Keratinocyte (primary cell): ENCODE results near the gene TDRKH. TPM values are rescaled to one million over a fixed set of nuclear protein-coding genes. Genes with fewer than 3 reads are reported as not detected.
"Not testable (repeated sequence)": the region's sequence is repeated elsewhere in the genome, so short reads cannot be mapped to it uniquely, and the experiment has no call there.

Source experiments
- DNase-seq: peaks from one replicate; pipeline ENCODE4 v3.0.0-alpha.2; 2011; ENCODE audit warnings: low read depth, missing footprints, low spot score
- FAIRE-seq: peaks from 2 replicates; lab custom pipeline; 2011; peaks lifted over from hg19 to GRCh38; lab: Jason Lieb, UNC
- H2AFZ ChIP-seq: 2 replicates; pipeline ENCODE4 v1.6.0; 2012; ENCODE audit warnings: low read length, control low read depth, inconsistent platforms; ENCODE audit not compliant: control insufficient read depth
- H3K27ac ChIP-seq: 2 replicates; pipeline ENCODE4 v1.5.1; 2011; ENCODE audit warnings: low read length; ENCODE audit not compliant: control insufficient read depth, insufficient read depth
- H3K27me3 ChIP-seq: 3 replicates; pipeline ENCODE4 v1.6.0; 2011; ENCODE audit warnings: low read length; ENCODE audit not compliant: control insufficient read depth, insufficient read depth; ENCODE audit errors: extremely low read depth
- H3K36me3 ChIP-seq, 2 experiments: 2 replicates in 1 of 2; 3 replicates in 1 of 2; pipeline ENCODE4 v1.5.1; 2011; ENCODE audit warnings: low read length in 2 of 2, mild to moderate bottlenecking in 1 of 2; ENCODE audit not compliant: control insufficient read depth in 2 of 2, insufficient read depth in 2 of 2; ENCODE audit errors: extremely low read depth in 1 of 2
- H3K4me1 ChIP-seq: 3 replicates; pipeline ENCODE4 v1.5.1; 2011; ENCODE audit warnings: low read length; ENCODE audit not compliant: control insufficient read depth, insufficient read depth; ENCODE audit errors: extremely low read depth
- H3K4me2 ChIP-seq: 3 replicates; pipeline ENCODE4 v1.6.0; 2011; ENCODE audit warnings: low read depth, low read length; ENCODE audit not compliant: control insufficient read depth, insufficient read depth; ENCODE audit errors: extremely low read depth
- H3K4me3 ChIP-seq, 3 experiments: fragments of 200-600 bp in 1 of 3; sonication (generic) in 1 of 3; 2 replicates in 2 of 3; 3 replicates in 1 of 3; pipeline ENCODE4 v1.5.1; 2011 to 2016; ENCODE audit warnings: low read length in 3 of 3, mild to moderate bottlenecking in 3 of 3, control low read depth in 2 of 3, inconsistent platforms in 1 of 3, low read depth in 1 of 3, mixed read lengths in 1 of 3, mixed run types in 1 of 3, moderate library complexity in 1 of 3; ENCODE audit not compliant: control insufficient read depth in 2 of 3, insufficient read depth in 2 of 3; ENCODE audit errors: extremely low read depth in 1 of 3
- H3K79me2 ChIP-seq: 2 replicates; pipeline ENCODE4 v1.6.0; 2012; ENCODE audit warnings: low read length; ENCODE audit not compliant: control insufficient read depth, insufficient read depth
- H3K9ac ChIP-seq: 3 replicates; pipeline ENCODE4 v1.6.0; 2011; ENCODE audit warnings: low read length; ENCODE audit not compliant: control insufficient read depth, insufficient read depth; ENCODE audit errors: extremely low read depth
- H3K9me1 ChIP-seq: 3 replicates; pipeline ENCODE4 v1.6.0; 2011; ENCODE audit warnings: low read length; ENCODE audit not compliant: control insufficient read depth, insufficient read depth; ENCODE audit errors: extremely low read depth
- H3K9me3 ChIP-seq: 2 replicates; pipeline ENCODE4 v1.5.1; 2012; ENCODE audit warnings: low read depth, low read length; ENCODE audit not compliant: control insufficient read depth
- H4K20me1 ChIP-seq: 3 replicates; pipeline ENCODE4 v1.6.0; 2011; ENCODE audit warnings: low read length; ENCODE audit not compliant: control insufficient read depth, insufficient read depth; ENCODE audit errors: extremely low read depth
- EZH2 ChIP-seq: IDR thresholded peaks from one replicate; pipeline ENCODE4 v1.6.1; 2012; ENCODE audit warnings: inconsistent platforms, mild to moderate bottlenecking, low read length, moderate library complexity
- dilution Hi-C: fragments of 300-500 bp; cut with MboI; formaldehyde crosslinking; loops from one replicate; pipeline ENCODE4 v1.7.0; 2020; ENCODE audit warnings: low sequenced_read_pairs; ENCODE audit not compliant: extremely low pct_ligation_motif_present
- polyA plus RNA-seq, 5 experiments: library from polyadenylated mRNA; depleted of rRNA in 3 of 5; stranded (reverse) in 3 of 5; stranded (forward) in 1 of 5; unstranded in 1 of 5; fragments of >200 nt; gene quantifications; 1 replicate in 1 of 5; 2 replicates in 3 of 5; 3 replicates in 1 of 5; pipeline versions ENCODE4 v1.2.1 to v1.2.3, GENCODE V29; 2011 to 2012; ENCODE audit warnings: missing spikeins in 2 of 5, low read depth in 1 of 5, low replicate concordance in 1 of 5
- TF ChIP-seq, protein P1 (sequence below), 3 experiments: IDR thresholded peaks in 1 of 3; conservative IDR thresholded peaks in 1 of 3; optimal IDR thresholded peaks in 1 of 3; 2 replicates in 2 of 3; 3 replicates in 1 of 3; pipeline versions ENCODE3 to v1.5.1; 2011; ENCODE audit warnings: low read length in 3 of 3, mild to moderate bottlenecking in 3 of 3, moderate library complexity in 2 of 3, control low read depth in 1 of 3, inconsistent platforms in 1 of 3; ENCODE audit not compliant: insufficient read depth in 2 of 3; ENCODE audit errors: extremely low read depth in 1 of 3

TDRKH gene
- polyA plus RNA-seq, 1 donor (not counting 4 experiments of a cell fraction or from before 2014, with no cell fraction given): 9.7 TPM

DNA sequence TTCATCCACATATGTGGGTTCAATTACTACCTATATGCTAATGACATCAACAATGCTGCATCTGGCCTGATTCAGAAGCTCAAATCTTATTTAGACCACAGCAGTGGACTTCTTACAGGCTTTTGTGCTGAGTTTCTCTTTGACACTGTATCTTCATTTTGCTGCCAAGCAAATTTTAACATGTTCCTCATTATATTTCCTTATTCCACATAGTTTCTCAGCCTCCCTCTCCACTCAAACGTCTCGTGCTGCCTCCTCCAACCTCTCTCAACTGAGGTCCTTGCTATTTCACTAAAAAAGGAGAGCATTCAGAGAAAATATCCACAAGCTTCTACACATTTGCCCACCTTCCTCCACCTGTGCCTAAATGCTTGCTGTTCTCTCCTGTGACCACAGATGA, 6.5 kb downstream of the TDRKH start:
- TF ChIP-seq EZH2: no peak
- TF ChIP-seq, protein P1, sequence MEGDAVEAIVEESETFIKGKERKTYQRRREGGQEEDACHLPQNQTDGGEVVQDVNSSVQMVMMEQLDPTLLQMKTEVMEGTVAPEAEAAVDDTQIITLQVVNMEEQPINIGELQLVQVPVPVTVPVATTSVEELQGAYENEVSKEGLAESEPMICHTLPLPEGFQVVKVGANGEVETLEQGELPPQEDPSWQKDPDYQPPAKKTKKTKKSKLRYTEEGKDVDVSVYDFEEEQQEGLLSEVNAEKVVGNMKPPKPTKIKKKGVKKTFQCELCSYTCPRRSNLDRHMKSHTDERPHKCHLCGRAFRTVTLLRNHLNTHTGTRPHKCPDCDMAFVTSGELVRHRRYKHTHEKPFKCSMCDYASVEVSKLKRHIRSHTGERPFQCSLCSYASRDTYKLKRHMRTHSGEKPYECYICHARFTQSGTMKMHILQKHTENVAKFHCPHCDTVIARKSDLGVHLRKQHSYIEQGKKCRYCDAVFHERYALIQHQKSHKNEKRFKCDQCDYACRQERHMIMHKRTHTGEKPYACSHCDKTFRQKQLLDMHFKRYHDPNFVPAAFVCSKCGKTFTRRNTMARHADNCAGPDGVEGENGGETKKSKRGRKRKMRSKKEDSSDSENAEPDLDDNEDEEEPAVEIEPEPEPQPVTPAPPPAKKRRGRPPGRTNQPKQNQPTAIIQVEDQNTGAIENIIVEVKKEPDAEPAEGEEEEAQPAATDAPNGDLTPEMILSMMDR (optimal IDR thresholded peaks at IDR 0.05 in 1 of 3, IDR thresholded peaks at IDR 0.05 in 1 of 3, conservative IDR thresholded peaks at IDR 0.05 in 1 of 3; ENCODE audit: extremely low read depth in 1 of 3, insufficient read depth in 2 of 3, low read length in 3 of 3): no peak
- H3K4me2 ChIP-seq: no peak overlapping the region
- H3K9me3 ChIP-seq: no peaks in the 10 kb centered on the region
- no peaks in the 10 kb centered on the region for H4K20me1 ChIP-seq
- no peak overlapping the region for H2AFZ ChIP-seq
- no peaks in the 10 kb centered on the region for H3K9me1 ChIP-seq
- peaks cover 0 to 2% of the 10 kb centered on the region in 2 experiments for H3K36me3 ChIP-seq
- DNase-seq (no peak), FAIRE-seq (no peak)
- no peak overlapping the region for H3K9ac ChIP-seq
- peaks cover 13% of the 10 kb centered on the region for H3K4me1 ChIP-seq
- H3K4me3 ChIP-seq: no peak overlapping the region
- no peaks in the 10 kb centered on the region for H3K79me2 ChIP-seq
- H3K27ac ChIP-seq: no peak overlapping the region
- dilution Hi-C loops: no loop called here
- H3K27me3 ChIP-seq: no peaks in the 10 kb centered on the region

DNA sequence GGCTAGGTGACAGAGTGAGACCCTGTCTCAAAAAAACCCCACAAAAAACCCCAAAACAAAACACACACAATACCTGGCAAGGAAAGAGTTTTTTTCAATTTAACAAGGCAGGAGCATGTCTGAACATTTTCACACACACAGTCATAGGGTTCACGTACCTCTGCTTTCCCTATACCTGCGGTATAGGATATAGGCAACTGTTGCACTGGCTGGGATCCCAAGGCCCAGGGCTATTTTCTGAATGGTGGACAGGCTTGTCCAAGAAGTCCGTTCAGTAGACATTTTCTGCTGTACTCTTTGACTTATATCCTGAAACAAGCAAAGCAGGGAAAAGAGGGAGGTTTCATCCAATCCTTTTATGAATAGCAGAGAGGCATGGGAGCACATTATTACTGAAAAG, 7.6 kb downstream of the TDRKH start:
- Histone ChIP-seq H3K4me2 (peak overlapping the region; percentile 42), H3K36me3 (peaks cover 2% of the 10 kb centered on the region in 2 experiments), H3K9me3 (no peaks in the 10 kb centered on the region), H3K4me3 (no peak overlapping the region), H3K27me3 (no peaks in the 10 kb centered on the region), H3K27ac (peak overlapping the region; percentile 42), H3K9ac (peak overlapping the region; percentile 32), H4K20me1 (no peaks in the 10 kb centered on the region), H3K4me1 (peaks cover 13% of the 10 kb centered on the region), H2AFZ (no peak overlapping the region), H3K9me1 (no peaks in the 10 kb centered on the region), H3K79me2 (no peaks in the 10 kb centered on the region)
- DNase-seq: no peak
- TF ChIP-seq, protein P1 (optimal IDR thresholded peaks at IDR 0.05 in 1 of 3, IDR thresholded peaks at IDR 0.05 in 1 of 3, conservative IDR thresholded peaks at IDR 0.05 in 1 of 3; ENCODE audit: extremely low read depth in 1 of 3, insufficient read depth in 2 of 3, low read length in 3 of 3): no peak
- TF ChIP-seq EZH2: no peak
- dilution Hi-C loops: no loop called here
- peak; percentile 80 for FAIRE-seq

DNA sequence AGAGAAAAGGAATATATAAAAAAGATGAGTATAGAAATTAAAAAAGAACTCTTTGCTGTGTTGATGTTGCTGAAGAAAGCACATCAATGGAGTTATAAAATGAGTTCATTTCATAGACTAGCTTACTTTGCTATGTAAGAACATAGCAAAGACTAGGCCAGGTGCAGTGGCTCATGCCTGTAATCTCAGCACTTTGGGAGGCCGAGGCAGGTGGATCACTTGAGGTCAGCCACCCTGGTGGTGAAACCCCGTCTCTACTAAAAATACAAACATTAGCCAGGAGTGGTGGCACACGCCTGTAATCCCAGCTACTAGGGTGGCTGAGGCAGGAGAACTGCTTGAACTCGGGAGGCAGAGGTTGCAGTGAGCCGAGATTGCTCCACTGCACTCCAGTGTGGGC, 8.3 kb downstream of the TDRKH start:
- H2AFZ ChIP-seq, dilution Hi-C loops, H3K9me3 ChIP-seq, H3K27ac ChIP-seq, H3K36me3 ChIP-seq, DNase-seq, H3K9ac ChIP-seq, H3K79me2 ChIP-seq, H3K27me3 ChIP-seq, H3K4me3 ChIP-seq, H3K9me1 ChIP-seq, H4K20me1 ChIP-seq, FAIRE-seq, H3K4me2 ChIP-seq: not testable (repeated sequence)
- H3K4me1 ChIP-seq: peaks cover 13% of the 10 kb centered on the region

DNA sequence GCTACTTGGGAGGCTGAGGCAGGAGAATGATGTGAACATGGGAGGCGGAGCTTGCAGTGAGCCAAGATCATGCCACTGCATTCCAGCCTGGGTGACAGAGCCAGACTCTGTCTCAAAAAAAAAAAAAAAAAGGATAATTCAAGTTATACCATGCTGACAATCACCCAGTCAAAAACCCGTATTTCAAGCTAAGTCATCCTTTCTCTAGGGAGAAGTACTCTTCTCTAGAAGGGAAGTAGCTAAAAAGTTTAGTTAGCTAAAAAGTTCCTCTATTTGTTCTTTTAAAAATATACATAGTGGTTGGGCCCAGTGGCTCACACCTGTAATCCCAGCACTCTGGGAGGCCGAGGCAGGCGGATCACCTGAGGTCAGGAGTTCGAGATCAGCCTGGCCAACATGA, 9.6 kb downstream of the TDRKH start:
- FAIRE-seq, H3K36me3 ChIP-seq, H3K4me2 ChIP-seq, H3K4me3 ChIP-seq, H4K20me1 ChIP-seq, dilution Hi-C loops, H3K9ac ChIP-seq, H3K27ac ChIP-seq, H2AFZ ChIP-seq, H3K9me3 ChIP-seq, H3K9me1 ChIP-seq, H3K27me3 ChIP-seq, H3K79me2 ChIP-seq, DNase-seq: not testable (repeated sequence)
- peaks cover 13% of the 10 kb centered on the region for H3K4me1 ChIP-seq
